ENCODE measurements around the gene NKX2-8. TPM values are rescaled to one million over a fixed set of nuclear protein-coding genes. Genes with fewer than 3 reads are reported as not detected.

NKX2-8 gene
- total RNA-seq: not detected
- long read RNA-seq: 0 reads

DNA sequence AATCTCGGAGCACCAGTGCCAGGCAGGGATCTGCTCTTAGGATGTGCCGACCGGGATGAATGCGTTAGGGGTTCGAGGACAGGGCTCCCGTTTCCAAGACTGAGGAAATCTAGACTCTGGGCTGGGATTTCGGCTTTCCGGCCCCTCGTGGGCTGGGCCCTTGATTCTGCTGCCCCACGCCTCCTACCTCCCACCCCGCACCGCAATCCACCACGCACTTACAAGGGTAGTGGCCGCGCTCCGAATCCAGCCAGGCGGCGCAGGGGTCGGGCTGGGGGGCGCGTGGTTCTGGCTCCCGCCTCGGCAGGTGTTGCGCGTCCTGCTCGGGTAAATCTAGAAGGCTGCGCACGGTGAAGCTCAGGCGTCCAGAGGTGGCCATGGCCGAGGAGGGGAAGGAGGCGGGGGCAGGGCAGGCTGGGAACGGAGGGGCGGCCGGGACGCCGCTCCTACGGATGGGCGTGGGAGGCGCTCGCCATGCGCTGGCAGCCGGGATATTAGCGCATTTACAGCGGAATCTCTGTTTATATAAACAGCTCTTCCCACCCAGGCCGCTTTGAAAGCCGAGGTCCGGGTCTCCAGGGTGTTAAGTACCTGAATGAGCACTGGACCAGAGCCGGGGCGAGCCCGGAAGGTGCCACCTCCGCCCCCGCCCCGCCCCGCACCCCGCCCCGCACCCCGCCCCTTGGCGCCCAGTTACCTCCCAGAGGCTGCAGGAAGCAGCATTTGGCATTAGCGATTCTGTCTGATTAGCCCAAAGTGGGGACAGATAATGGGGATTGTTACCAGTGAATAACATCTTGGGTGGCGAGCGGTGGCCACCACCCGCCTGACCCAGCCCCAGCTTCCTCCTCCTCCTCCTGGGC is at the start of gene NKX2-8:
Gene NKX2-8 (minus strand): TSS at position 604 of the 863 bp plus-strand sequence. CDS start 225 bp downstream, at position 379.
- DNase-seq (ENCODE audit: low spot score): no peak
- intact Hi-C loops (cut with DNase I): no loop called here

DNA sequence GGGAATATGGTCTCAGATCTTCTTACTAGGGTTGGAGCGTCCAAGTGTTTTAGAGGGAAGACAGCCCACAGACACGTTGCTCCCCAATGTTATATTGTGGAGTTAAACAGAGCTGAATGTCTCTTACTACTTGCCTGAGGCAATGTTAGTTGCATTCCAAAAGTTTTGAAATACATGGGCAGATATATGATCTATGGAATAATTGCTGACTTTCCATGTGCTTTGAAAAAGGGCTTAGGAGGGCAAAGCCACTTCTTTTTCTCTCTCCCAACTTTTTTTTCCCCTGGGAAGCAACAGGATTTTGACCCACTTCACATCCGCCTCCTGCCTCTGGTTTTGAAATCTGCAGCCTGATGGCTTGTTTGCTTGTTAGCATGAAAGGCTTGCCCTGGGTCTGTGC is 45.6 kb upstream of the NKX2-8 start:
- DNase-seq (ENCODE audit: low spot score): no peak
- intact Hi-C loops (cut with DNase I): no loop called here

- DNase-seq (ENCODE audit: low spot score): no peak
- intact Hi-C loops (cut with DNase I): no loop called here
Observed at GRCh38 chr14:36626151-36626550, 43.7 kb upstream of the NKX2-8 start.

GRCh38 chr14:36625436-36625835 is 43.0 kb upstream of the NKX2-8 start:
- intact Hi-C loops (cut with DNase I): no loop called here

DNA sequence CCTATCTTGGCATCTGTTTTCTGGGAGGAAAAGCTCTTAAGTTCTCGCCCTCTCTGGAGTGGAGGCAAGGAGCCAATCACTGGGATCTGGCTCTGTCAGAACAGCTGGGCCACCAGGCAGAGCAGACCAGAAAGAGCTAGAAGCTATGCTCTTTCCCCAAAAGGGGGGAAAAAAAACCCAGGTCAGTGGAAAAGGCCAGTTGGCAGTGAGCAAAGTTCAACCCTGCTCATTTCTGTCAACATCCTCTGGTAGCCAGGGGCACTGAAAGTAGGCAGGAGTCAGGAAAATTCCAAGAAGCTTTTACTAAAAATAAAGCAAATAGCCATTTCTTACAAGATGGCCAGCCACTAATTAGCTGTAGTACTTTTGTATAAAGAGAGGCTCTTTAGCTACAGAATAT is 42.6 kb upstream of the NKX2-8 start:
- no peak for DNase-seq (ENCODE audit: low spot score)
- intact Hi-C loops (cut with DNase I): no loop called here

More at GRCh38 chr14:36625436-36625835, 43.0 kb upstream of the NKX2-8 start:
- DNase-seq (ENCODE audit: low spot score): no peak

GRCh38 chr14:36619853-36620252 is 37.4 kb upstream of the NKX2-8 start:
- no peak for DNase-seq (ENCODE audit: low spot score)
- intact Hi-C loops (cut with DNase I): no loop called here

- intact Hi-C loops (cut with DNase I): no loop called here
- no peak for DNase-seq (ENCODE audit: low spot score)
Observed at GRCh38 chr14:36619131-36619530, 36.7 kb upstream of the NKX2-8 start.

DNA sequence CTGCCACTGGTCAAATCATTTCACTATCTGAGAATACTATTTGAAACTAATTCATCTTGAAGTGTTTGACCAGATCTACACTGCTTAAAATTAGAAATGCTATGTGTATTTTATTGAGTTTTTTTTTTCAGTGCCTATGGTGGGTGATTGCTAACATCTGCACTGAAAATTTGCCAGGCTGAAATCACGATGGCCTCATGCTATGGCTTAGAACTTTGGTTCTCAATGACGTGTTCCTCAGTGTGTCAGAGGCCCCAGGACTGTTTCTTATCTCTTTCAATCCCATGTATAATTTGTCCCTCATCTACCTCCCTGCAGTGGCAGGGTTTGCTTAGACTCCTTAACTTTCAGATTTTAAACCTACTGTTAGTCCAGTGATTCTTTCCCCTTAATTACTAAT is 36.2 kb upstream of the NKX2-8 start:
- intact Hi-C loops (cut with DNase I): no loop called here
- no peak for DNase-seq (ENCODE audit: low spot score)

- no peak for DNase-seq (ENCODE audit: low spot score)
- intact Hi-C loops (cut with DNase I): no loop called here
Observed at GRCh38 chr14:36617824-36618223, 35.4 kb upstream of the NKX2-8 start.

DNA sequence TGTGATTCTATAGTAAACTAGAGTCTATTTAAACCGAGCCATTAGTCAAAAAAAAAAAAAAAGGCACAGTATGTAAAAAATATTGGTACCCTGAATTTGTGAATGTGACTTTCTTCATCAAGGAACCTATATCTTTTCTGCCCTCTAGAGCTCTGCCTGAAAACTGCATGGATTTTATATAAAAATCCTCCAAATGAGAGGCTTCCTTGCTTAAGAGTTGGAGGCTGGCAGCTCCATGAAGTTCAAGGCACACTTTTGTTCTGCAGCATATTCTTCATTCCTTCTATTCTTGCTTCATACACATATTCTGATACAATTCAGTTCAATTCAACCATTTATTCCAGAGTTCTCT is 23.1 kb upstream of the NKX2-8 start:
- no peak for DNase-seq (ENCODE audit: low spot score)
- intact Hi-C loops (cut with DNase I): loop anchor here (10.0 kb wide), 1 partner anchor 51 kb away; no protein-coding TSS in a partner anchor

DNA sequence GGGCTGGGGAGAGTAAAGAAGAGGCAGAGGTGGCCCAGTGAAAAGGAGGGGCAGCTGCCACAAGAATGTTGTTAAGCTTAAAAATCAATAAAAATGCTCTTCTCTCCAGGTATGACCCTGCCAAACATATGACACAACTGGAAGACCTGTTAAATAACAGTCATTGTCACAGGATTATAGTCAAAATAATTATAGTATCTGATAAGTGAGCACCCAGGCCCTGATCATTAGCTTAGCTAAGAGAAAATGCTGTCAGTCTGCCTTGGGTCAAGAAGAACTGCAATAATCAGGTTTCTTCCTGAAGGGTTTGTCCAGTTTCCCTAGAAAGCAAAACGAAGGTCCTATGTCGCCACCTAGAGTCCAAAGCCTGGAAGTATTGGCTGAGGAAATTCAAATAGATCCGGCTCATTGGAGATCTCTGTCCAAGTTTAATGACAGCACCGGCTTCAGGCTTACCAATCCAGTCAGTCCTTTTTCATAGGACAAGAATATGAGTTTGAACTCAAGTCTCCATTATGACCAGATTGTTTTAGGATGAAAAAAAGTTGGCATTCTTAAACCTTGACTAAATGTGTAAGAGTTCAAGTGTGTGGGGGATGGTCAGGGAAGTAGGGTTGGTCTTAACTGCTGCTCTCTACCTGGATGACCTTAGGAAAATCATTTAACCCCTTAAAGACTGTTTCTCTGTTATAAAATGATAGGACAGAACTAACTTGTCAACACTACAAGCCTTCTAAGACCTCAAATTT is 22.5 kb upstream of the NKX2-8 start:
- intact Hi-C loops (cut with DNase I): loop anchor here (10.0 kb wide), 1 partner anchor 50 kb away; no protein-coding TSS in a partner anchor
- DNase-seq (ENCODE audit: low spot score): no peak

DNA sequence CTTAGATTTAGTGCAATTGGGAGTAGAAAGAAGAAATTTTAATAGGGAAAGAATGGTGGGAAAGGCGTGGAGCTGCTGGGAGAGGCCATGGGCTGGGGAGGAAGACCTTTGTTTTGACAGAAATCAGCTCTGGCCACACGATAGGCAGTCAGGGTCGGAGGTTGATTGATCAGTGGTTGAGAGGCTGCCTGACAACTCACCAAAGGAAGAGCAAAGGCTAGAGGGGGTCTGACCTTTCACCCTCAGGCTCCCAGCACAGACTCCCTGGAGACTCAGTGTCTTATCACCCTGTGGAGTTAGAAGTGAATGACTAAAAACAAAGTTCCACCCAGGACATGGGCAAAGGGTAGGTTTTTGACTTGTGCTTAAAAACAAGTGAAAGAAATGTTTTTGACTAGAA is 18.0 kb upstream of the NKX2-8 start:
- DNase-seq (ENCODE audit: low spot score): no peak
- intact Hi-C loops (cut with DNase I): loop anchor here (10.0 kb wide), 1 partner anchor 46 kb away; no protein-coding TSS in a partner anchor

DNA sequence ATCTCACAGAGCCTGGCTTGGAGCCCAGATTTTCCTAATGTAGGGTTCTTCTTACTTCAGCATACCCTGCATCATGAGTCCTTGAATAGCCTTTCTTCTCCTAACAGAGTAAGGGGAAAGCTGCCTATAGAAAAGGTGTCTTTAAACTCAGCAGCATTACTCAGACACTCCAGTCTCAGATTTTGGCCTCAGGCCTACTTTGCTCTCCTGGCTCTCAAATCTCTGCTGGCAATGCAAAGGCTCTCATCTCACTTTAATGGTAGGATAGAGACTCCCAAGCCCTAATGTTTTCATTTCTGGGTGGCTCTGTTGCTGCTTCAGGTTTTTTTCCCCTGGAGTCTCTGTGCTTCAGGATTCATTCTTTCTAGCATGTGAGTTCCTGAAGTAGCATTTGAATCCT is 9.1 kb upstream of the NKX2-8 start:
- no peak for DNase-seq (ENCODE audit: low spot score)
- intact Hi-C loops (cut with DNase I): no loop called here

- intact Hi-C loops (cut with DNase I): no loop called here
- DNase-seq (ENCODE audit: low spot score): no peak
Observed at GRCh38 chr14:36588788-36589187, 6.4 kb upstream of the NKX2-8 start.

DNA sequence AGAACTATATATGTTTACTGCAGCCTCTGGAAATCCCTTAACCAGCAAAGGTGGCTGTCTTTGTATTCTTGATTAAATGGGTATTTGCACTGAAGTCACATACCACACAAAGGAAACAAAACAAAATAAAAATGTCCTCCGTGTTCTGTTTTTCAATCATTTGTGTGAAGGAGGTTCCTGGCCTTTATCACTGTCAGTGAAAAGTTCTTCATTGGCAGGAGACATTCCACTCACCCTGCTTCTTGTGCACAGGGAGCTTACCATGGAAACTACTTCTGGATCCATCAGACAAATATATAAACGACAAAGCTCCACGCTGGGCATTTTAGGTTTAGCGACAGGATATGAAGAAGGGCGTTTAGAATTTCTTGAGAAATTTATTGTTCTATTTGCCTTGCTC is 5.7 kb upstream of the NKX2-8 start:
- intact Hi-C loops (cut with DNase I): no loop called here

GRCh38 chr14:36585100-36585499 is 2.7 kb upstream of the NKX2-8 start:
- intact Hi-C loops (cut with DNase I): no loop called here
- no peak for DNase-seq (ENCODE audit: low spot score)

More for the DNA sequence above, 5.7 kb upstream of the NKX2-8 start:
- DNase-seq (ENCODE audit: low spot score): no peak

- DNase-seq (ENCODE audit: low spot score): no peak
Observed at GRCh38 chr14:36583893-36584811, 1.7 kb upstream of the NKX2-8 start.

DNA sequence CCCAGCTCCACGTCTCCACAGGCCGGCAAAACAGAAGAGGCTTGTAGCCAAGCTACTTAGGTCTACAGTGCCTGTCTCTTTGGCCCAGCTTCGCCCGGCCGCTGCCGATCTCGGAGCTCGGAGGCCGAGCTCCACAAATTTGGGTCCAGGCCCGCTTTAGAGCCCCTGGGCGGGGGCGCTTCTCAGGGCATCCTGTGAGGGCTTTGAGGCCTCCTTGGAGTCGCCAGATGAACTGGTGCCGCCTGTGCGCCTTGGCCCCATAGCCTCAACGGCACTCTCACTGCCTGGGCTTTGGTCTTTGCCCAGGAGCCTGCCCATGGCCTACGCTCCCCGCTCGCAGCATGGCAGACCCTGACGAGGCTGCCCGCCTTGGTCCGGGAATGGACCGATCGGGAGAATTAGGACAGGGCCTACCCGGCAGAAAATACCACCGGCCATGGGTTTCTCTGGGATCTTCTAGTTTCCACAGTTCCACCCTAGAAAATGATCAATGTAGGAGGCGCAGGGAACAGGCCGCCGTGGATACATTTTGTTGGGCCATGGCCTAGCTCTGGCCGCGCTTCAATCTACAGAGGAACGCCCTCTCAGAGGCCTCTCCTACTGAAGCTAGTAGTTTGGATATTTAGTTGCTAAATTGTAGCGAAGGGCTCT is 953 bp upstream of the NKX2-8 start:
- no peak for DNase-seq (ENCODE audit: low spot score)
- intact Hi-C loops (cut with DNase I): no loop called here

More at GRCh38 chr14:36583893-36584811, 1.7 kb upstream of the NKX2-8 start:
- intact Hi-C loops (cut with DNase I): no loop called here

DNA sequence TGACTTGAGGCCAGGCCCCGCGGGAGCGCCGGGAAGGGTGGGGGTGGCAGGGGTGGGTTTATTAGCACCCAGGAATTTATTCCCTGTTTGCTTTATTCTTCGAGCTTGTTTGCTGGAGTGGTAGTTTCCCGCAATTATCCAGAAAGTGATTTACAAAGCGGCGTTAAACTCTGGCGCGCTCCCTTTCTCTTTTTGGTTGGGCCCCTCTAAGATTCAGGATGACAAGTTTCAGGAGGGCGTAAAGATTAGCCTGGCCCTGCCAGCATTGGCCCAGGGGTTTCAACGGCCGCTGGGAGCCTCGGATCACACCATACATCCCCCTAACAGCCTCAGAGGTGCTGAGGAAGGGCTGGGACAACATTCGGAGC is 444 bp upstream of the NKX2-8 start:
- DNase-seq (ENCODE audit: low spot score): no peak
- intact Hi-C loops (cut with DNase I): no loop called here

Measured in cardiac septum (tissue), 1 donor.